ENCODE measurements around the gene TOP3B.

Gene TOP3B

GRCh38 chr22:21963286-21963685, 19.3 kb downstream of the TOP3B start:
- DNase-seq (ENCODE audit: low read depth), result no peak

GRCh38 chr22:21962655-21962949, 20.0 kb downstream of the TOP3B start:
- no peak for DNase-seq (ENCODE audit: low read depth)

DNA sequence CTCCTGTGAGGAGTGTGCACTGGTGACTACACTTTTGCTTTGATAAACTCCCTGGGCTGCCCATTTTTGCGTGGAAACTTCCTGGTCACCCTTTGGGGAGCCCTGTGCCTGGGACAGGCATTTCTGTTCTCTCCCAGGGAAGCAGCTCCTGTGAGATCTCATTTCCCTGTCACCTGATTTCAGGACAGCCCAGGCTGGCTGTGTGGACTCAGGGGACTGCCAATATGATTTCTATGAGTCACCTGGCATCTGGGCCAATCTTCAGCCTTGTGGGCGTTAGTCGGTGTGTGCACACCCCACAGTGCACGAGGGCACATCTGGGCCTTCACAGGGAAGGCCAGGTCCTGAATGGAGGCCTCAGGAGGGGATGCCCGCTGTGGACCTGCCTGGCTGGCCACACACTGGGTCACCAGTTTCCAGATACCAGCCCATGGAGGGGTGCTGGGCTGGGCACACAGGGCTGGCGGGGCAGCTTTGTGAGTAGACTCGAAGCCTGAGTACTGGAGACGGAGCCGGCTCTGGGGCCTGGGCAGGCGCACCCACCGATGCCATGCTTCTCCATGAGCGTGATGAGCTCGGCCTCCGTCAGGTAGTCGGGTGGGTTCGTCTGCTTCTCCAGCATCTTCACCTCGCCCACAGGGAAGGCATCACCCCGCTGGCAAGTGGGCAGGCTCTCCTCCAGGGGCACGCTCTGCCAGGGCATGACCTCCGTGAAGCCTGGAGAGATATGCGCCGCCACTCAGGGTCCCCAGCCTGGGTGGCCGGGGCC, 20.5 kb downstream of the TOP3B start:
- DNase-seq (ENCODE audit: low read depth), result no peak

GRCh38 chr22:21961127-21961867, 21.3 kb downstream of the TOP3B start:
- DNase-seq (ENCODE audit: low read depth), result no peak

DNA sequence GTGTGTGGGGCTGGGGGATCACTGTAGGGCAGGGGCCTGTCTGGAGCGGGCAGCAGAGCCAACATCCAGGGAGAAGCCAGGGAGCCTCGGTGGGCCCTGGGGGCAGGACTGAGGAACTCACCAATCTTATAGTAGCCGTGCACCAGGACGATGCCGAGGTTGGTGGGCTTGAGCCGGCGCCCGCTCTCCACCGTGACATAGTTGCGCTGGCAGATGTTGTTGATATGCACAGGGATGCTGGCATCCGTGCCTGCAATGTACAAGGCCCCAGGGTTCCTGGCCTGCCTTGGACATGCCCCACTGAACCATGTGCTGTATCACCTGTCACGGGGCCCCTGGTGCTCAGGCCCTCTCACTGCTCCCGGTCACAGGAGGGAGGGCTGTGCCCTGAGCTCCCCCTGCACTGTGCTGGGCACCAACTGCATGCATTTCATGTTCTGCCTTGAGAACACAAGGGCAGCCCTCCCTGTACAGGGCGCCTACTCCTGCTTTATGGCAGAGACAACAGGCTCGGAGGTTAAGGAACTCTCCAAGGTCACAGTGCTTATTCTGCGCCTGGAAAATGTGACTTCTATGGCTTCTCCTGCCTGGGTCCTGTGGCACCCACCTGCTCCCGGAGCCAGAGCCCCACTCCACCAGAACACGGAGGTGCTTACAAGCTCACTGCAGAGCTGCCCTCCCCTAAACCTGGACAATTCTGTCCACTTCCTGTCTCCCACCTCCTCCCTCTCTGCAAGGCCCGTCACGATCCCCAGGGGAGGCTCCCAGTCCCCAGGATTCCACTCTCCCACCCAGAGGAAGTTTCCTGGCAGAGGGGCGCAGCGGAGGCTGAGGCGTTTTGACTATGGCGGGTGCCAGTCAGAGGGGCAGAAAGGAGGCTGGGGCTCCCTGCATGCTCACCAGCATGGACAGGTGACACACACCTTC, 22.1 kb downstream of the TOP3B start:
- no peak for DNase-seq (ENCODE audit: low read depth)

- no peak for DNase-seq (ENCODE audit: low read depth)
These were observed 23.1 kb downstream of the TOP3B start for GRCh38 chr22:21959274-21960074.

- no peak for DNase-seq (ENCODE audit: low read depth)
These were observed 24.0 kb downstream of the TOP3B start for GRCh38 chr22:21958360-21959273.

DNA sequence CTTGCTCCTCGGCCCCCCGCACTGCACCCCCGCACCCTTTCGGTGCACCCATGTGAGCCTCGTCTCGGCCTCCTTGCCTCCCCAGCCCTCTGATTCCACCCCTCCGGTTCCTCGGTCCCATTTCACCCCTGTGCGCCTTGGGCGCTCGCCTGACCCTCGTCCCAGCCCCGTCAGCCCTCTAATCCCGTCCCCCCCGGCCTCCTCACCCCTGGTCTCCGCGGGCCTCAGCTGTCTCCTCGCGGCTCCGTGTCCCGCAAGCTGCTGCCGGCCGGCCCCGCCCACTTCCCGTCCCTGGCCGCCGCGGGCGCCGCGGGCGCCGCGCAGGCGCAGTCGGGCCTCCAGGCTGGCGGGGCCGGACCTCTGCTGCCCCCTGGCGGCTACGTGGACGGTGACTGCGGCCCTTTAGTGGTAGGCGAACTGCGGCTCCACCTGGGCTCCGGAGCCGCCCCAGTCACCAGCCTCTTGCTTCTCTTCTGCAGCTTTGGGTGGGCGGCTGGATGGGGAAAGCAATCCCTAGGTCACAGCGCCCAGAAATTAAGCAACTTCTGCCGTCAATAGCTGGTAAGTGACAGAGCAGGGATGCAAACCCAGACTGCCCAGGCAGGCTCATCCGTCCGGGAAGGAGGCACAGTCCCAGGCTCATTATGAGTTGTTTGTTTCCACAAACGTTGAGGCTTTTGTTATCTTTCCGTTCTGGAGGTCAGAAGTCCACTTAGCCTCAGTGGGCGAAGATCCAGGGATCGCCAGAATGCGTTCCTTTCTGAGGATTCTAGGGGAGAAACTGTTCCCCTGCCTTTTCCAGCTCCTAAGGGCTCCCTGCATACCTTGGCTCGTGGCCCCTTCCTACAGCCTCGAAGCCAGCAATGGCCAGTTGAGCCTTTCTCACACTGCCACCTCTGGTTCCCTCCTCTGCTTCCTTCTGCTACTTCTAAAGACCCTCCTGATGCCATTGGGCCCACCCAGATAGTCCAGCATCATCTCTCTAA, 29.7 kb downstream of the TOP3B start, which contains the start of gene PPM1F:
Gene PPM1F, minus strand, starts transcription at position 263 of the 986 bp plus-strand sequence. CDS start 6,800 bp downstream, outside the sequence.
- peak; percentile 83 for DNase-seq (ENCODE audit: low read depth)

- DNase-seq (ENCODE audit: low read depth), result no peak
These were observed 30.6 kb downstream of the TOP3B start for GRCh38 chr22:21951931-21952465.

DNA sequence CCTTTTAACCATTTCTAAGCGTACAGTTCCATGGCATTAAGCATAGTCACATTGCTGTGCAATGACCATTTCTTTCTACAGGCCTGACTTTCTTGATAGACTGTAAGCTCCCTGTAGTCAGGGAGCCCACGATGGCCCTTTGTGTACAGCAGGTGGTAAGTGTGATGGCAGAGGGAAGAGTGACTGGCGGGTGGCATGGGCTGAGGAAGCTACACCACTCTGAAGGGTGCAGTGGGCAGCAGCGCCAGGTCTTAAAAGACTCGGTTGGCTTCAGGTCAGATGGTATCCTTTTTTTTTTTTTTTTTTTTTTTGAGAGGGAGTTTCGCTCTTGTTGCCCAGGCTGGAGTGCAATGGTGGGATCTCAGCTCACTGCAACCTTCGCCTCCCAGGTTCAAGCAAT, 31.5 kb downstream of the TOP3B start:
- no peak for DNase-seq (ENCODE audit: low read depth)

GRCh38 chr22:21949948-21950347, 32.6 kb downstream of the TOP3B start:
- no peak for DNase-seq (ENCODE audit: low read depth)

- no peak for DNase-seq (ENCODE audit: low read depth)
These were observed 33.0 kb downstream of the TOP3B start for GRCh38 chr22:21949569-21949918.

DNA sequence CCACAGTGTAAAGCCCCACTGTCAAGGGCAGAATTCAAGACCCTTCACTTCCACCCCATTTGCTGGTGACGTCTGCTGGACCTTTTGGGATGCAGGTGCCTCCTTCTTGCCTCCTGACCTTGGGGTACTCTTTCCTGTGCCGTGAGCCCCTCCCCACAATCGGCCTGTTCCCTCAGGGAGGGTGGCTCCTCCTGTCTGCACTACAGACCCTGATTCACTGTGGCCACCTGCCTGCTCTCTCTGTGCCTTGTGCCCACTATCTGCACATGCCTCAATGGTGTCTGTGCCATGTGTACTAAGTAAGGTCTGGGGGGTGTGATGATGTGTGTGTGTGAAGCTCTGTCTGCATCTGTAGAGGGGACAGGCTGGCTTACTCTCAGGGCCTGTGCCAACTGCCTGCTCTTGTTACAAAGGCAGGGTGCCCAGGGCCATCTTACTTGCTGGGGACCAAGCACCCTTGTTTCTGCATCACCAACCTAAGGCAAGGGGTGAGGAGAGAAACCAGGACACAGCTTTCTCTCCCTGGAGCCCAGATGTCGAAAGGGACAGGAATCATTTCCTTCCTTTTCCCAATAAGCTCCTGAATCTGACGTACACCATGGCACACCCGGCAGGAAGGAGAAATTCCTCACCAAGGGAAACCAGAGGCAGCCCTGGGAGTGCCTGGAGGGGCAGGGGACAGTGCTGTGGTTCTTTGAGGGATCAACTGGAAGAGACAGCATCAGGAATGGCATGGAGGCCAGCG, 33.6 kb downstream of the TOP3B start:
- DNase-seq (ENCODE audit: low read depth), result no peak

GRCh38 chr22:21948390-21948789, 34.2 kb downstream of the TOP3B start:
- DNase-seq (ENCODE audit: low read depth), result no peak

DNA sequence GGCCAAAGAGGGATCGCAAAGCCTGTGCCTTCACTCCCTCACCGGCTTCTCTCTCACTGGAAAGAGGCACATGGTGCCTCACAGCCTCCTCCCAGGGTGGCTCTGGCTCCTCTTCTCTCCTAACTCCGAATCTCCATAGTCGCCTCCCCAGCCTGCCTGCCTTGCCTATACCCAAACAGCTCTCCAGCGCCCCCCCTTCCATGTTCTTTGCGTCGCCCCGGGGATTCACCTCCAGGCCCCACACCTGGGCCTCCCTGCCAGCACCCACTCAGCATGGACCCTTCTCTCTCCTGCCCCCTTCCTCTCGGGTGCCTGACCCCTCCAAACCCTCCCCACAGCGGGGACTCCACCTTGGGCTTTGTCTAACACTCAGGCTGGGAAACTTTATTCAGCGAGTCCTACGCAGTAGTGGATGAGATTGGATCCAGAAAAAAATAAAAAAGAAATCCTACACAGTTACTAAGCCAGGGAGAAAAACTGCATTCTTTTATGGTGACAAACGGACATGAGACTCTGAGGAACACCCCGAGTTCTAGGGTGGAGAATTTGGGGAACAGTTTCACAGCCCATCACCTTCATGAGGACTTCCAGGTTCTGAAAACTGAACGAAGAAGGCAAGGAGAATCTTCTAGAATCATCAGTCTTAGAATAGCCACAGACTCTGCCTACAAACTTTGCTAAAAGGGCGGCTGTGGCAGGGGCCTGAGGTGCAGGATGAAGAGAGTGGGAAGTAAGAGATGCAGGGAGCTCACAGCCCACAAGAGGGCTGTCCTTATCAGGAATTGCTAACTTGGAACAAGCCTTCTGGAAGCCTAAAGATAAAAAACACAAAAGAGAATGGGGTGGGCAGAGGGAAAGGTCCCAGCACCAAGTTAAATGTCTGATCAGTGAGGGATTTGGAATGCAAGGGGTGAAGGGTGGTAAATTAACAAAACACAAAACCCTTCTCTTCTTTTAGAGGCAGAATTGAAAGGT, 35.3 kb downstream of the TOP3B start:
- DNase-seq (ENCODE audit: low read depth), result no peak

GRCh38 chr22:21946262-21946925, 36.2 kb downstream of the TOP3B start:
- no peak for DNase-seq (ENCODE audit: low read depth)

Measured in T follicular helper cell (primary cell).